Activated naive CD4-positive, alpha-beta T cell treated with anti-CD3 and anti-CD28 coated beads, Interleukin-2, amount 10 ng/mL, durations not matched to agents 7 days and 5 days (primary cell): ENCODE results near the gene C12orf60.

Experiments used
- CTCF ChIA-PET: fragments of 350-600 bp; sonication (Branson Sonifier 250); formaldehyde crosslinking; loops from one replicate; lab custom pipeline; 2021; ENCODE audit warnings: antibody characterized with exemption; lab: Charles Lee
- DNase-seq: peaks from one replicate; pipeline ENCODE4 v3.0.0-alpha.2; 2020
- H3K27ac Mint-ChIP-seq: one replicate; pipeline ENCODE4 v1.8.0; 2021; ENCODE audit warnings: mild to moderate bottlenecking, moderate library complexity, mixed read lengths
- H3K27me3 Mint-ChIP-seq: one replicate; pipeline ENCODE4 v1.8.0; 2021; ENCODE audit warnings: mild to moderate bottlenecking, mixed read lengths
- H3K36me3 Mint-ChIP-seq: one replicate; pipeline ENCODE4 v1.8.0; 2021; ENCODE audit warnings: mixed read lengths
- H3K4me1 Mint-ChIP-seq: one replicate; pipeline ENCODE4 v1.8.0; 2021; ENCODE audit warnings: mixed read lengths
- H3K4me3 Mint-ChIP-seq: one replicate; pipeline ENCODE4 v1.8.0; 2021; ENCODE audit warnings: mild to moderate bottlenecking, moderate library complexity, mixed read lengths
- H3K9me3 Mint-ChIP-seq: one replicate; pipeline ENCODE4 v1.8.0; 2021; ENCODE audit warnings: mixed read lengths

The C12orf60 gene

DNA sequence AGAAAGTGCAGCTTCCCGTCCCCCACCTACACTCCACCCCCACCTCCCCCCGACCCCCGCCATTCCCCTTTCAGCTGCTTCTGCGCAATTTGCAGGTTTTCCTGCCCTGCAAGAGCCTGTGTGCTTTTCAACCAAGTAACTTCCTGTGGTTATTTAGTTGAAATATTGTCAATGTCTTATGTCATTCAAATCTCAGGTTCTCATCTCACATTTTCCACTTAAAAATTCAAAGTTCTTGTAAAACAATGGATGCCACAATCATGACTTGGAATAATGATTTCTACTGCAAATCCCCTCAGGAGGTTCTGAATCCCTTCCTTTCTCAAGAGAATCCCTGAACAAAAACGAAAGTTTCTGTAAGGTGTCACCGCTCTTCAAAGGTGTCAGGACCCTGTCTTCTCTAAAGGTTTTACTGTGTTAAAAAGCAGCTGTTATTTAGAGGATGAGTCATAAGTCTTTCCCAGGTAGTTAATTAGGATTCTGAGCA, 31.8 kb upstream of the C12orf60 start:
- peaks cover 50% of the 10 kb centered on the region for H3K36me3 Mint-ChIP-seq
- peak overlapping the region; percentile 100 for H3K27ac Mint-ChIP-seq
- CTCF ChIA-PET, result interaction anchor here (0.6 to 0.9 kb wide), 2 partner anchors 55 to 182 kb away, joined by 3 to 4 read pairs; no protein-coding TSS in a partner anchor
- peaks cover 3% of the 10 kb centered on the region for H3K9me3 Mint-ChIP-seq
- peak; percentile 58 for DNase-seq
- peaks cover 7% of the 10 kb centered on the region for H3K27me3 Mint-ChIP-seq
- H3K4me3 Mint-ChIP-seq, result peak overlapping the region; percentile 99
- peaks cover 61% of the 10 kb centered on the region for H3K4me1 Mint-ChIP-seq

DNA sequence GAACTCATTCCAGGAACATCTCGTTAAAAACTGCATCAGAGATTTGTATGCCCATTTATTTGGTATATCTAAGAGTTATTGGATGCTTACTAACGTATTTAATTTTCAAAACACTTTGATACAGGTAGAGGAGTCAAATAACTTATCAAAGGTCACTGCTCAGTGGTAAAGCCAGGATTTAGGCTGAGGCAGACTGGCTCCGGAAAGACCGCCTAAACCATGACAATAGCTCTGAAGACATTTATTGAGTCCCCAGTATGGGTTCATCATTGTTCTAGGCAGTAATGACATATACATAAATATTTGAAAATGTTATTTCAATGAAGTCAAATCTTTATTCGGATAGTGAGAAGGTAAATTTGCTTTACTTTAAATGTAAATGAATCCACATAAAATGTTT, 30.5 kb upstream of the C12orf60 start:
- Mint-ChIP-seq H3K27ac (peak overlapping the region; percentile 93), H3K27me3 (peaks cover 8% of the 10 kb centered on the region), H3K9me3 (no peaks in the 10 kb centered on the region), H3K36me3 (peaks cover 38% of the 10 kb centered on the region), H3K4me3 (peak overlapping the region; percentile 97), H3K4me1 (peaks cover 57% of the 10 kb centered on the region)
- no peak for DNase-seq
- CTCF ChIA-PET, result no interaction called here

DNA sequence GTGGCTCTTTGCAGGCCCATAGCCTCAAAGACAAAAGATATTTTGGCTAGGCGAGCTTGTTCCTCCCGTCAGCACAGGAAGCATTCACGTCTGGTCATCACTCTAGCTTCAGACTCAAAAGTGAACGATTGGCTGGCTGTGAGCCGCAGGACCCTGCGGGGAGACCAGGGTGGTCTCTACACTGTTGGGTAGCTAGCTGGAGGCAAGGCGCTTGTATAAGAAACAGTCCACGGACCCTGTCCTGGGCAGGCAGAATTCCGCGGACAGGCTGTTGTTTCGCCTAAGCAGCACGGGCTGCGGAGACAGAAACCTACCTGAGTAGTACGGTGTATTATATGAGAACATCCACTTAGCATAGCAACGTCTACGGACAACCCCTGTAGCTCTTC, 29.8 kb upstream of the C12orf60 start:
- Mint-ChIP-seq H3K4me3 (peak overlapping the region; percentile 97), H3K9me3 (no peaks in the 10 kb centered on the region), H3K27me3 (peaks cover 13% of the 10 kb centered on the region), H3K36me3 (peaks cover 36% of the 10 kb centered on the region), H3K4me1 (peaks cover 55% of the 10 kb centered on the region), H3K27ac (peak overlapping the region; percentile 93)
- no peak for DNase-seq
- CTCF ChIA-PET, result interaction anchor here (2.1 kb wide), 1 partner anchor 222 kb away, joined by 8 read pairs; no protein-coding TSS in a partner anchor

DNA sequence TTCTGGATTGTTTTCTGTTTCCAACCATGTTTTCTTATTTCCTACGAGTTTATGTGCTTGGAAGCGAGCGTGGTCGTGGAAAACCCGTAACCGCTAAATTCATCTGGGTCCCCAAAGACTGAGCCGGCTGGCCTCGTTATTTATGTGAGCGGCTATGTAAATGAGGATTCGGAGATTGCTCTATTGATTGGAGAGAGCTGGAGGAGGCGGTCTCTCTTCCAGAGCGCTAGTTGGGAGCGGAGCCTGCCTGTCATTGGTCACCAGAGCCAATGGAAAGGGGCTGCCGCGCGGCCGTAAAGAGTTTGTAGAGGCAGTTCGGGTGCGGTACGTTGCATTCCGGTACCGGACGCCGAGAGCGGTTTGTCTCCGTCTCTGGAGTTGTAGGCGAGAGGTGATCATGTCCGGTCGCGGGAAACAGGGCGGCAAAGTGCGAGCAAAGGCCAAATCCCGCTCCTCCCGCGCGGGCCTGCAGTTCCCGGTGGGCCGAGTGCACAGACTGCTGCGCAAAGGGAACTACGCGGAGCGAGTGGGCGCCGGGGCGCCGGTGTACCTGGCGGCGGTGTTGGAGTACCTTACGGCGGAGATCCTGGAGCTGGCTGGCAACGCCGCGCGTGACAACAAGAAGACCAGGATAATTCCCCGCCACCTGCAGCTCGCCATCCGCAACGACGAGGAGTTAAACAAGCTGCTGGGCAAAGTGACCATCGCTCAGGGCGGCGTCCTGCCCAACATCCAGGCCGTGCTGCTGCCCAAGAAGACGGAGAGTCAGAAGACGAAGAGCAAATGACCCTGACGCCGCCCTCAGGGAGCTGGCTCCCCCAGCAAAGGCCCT, 29.2 kb upstream of the C12orf60 start:
- Mint-ChIP-seq H3K4me1 (peaks cover 52% of the 10 kb centered on the region), H3K27ac (peak overlapping the region; percentile 93), H3K27me3 (peaks cover 13% of the 10 kb centered on the region), H3K9me3 (no peaks in the 10 kb centered on the region), H3K36me3 (peaks cover 31% of the 10 kb centered on the region), H3K4me3 (peak overlapping the region; percentile 97)
- CTCF ChIA-PET, result interaction anchor here (0.9 to 2.1 kb wide), 2 partner anchors 50 to 221 kb away, joined by 3 to 8 read pairs; no protein-coding TSS in a partner anchor
- peak; percentile 96 for DNase-seq

DNA sequence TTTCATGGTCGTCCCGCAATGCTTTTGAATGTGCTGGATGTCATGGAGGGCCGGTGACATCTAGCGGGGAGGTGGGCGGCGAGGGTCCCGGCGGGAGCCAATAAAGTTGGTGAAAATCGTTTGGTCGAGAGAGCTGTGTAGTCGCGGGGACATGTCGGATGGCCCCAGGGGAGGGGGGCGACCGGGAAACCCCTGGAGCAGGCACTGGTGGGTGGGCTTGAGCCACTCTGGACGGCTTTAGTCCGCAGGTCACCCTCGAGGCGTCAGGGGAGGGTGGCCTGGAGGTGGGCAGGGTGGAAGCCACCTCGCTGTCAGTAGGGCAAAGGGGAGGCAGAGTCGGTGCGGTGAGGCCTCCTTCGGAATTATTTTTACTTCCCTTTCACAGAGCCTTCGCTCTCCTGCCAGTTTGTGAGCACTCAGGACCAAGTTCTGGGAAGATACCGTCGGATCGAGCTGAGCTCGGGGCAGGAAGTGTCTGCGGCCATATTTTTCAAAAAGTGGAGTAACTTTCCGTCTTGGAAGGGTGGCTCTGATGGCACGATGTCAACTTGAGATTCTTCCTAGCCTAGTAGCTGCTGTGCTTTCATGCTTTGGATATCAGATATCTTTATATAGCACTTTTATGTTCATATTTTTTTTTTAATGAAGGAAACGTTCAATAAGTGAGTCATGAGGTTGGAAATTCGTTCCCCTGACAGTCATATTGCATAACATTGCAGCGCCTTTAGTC, 28.4 kb upstream of the C12orf60 start:
- H3K27me3 Mint-ChIP-seq, result peaks cover 13% of the 10 kb centered on the region
- DNase-seq, result peak; percentile 47
- CTCF ChIA-PET, result interaction anchor here (0.9 to 2.1 kb wide), 4 partner anchors 25 to 220 kb away, joined by 3 to 8 read pairs (median 3); no protein-coding TSS in a partner anchor
- no peaks in the 10 kb centered on the region for H3K9me3 Mint-ChIP-seq
- H3K4me1 Mint-ChIP-seq, result peaks cover 52% of the 10 kb centered on the region
- peaks cover 23% of the 10 kb centered on the region for H3K36me3 Mint-ChIP-seq
- peak overlapping the region; percentile 93 for H3K27ac Mint-ChIP-seq
- peak overlapping the region; percentile 97 for H3K4me3 Mint-ChIP-seq

DNA sequence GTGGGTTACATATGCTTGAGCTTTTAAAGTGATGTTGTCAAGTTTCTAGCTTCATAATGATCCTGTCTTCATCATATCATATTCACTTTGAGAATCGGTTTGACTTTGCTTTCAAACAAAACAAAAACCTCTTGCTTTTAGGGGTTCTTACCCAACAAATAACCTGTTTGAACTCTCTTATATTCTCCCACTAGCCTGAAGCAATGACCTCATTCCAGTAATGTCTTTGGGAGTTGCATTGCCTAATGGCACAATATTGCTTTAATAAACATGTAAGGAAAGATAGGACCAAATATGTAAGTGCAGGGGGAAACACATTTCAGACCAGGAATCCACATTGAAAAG, 27.9 kb upstream of the C12orf60 start:
- Mint-ChIP-seq H3K27me3 (peaks cover 13% of the 10 kb centered on the region), H3K36me3 (peaks cover 20% of the 10 kb centered on the region), H3K27ac (peak overlapping the region; percentile 93), H3K4me1 (peaks cover 56% of the 10 kb centered on the region), H3K4me3 (peak overlapping the region; percentile 97), H3K9me3 (no peaks in the 10 kb centered on the region)
- CTCF ChIA-PET, result interaction anchor here (0.6 to 2.1 kb wide), 5 partner anchors 14 to 220 kb away, joined by 3 to 8 read pairs (median 3); no protein-coding TSS in a partner anchor
- DNase-seq, result no peak

DNA sequence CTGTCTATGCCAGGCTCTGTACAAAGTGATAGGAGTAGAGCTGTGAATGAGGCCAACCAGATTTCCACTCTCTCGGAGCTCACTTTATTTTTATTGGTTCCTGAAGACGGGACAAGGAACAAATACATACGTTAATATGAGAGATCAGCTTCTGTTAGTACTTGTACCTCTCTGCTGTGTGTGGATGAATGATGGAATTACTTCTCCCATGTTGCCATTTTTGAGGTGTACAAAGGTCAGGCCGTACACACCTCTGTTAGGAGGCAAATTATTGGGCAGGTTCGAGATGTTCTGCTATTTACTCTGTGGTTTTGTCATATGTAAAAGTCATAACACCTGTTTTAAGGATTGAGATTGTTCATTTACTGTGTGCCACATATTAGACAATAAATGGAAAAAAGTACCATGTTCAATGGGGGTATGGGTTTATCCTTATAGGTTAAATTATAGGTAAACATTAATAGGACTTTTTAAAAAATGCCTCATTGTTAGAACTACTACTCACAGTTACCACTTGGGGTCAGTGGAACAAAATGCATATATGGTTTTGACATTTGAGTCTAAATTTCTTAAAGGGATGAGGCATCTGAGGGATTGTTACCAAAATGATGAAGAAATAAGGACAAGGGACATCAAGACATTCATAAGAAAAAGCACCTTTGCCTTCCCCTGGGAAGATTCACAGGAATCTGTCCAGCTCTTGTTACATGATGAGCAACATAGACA, 27.1 kb upstream of the C12orf60 start:
- H3K4me1 Mint-ChIP-seq, result peaks cover 61% of the 10 kb centered on the region
- H3K9me3 Mint-ChIP-seq, result no peaks in the 10 kb centered on the region
- H3K27ac Mint-ChIP-seq, result peak overlapping the region; percentile 35
- peak overlapping the region; percentile 97 for H3K4me3 Mint-ChIP-seq
- no peak for DNase-seq
- peaks cover 8% of the 10 kb centered on the region for H3K27me3 Mint-ChIP-seq
- CTCF ChIA-PET, result interaction anchor here (0.6 to 1.4 kb wide), 4 partner anchors 13 to 34 kb away, joined by 3 to 5 read pairs (median 4); partner anchors contain the start of gene C12orf60
- peaks cover 17% of the 10 kb centered on the region for H3K36me3 Mint-ChIP-seq

DNA sequence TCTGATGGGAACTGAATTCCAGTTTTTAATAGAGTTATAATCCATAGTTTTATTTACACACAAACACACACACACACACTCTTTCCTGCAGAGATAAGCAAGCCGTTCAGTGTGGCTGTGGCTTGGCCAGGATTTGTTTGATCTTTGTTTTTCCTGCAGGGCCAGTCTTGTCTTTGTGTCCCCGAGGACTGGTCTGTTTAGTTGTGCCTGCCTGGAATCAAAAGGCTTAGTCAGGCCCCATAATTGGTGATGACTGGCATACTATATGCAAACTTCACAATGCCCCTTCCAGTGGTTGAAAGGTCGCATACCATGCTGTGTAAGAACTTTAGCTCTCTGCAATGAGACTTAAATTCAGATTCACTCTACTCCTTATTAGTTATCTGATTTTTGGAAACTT, 26.2 kb upstream of the C12orf60 start:
- CTCF ChIA-PET, result interaction anchor here (1.0 kb wide), 2 partner anchors 23 to 26 kb away, joined by 4 read pairs; partner anchors contain the start of gene C12orf60
- H3K27ac Mint-ChIP-seq, result no peak overlapping the region
- H3K4me1 Mint-ChIP-seq, result peaks cover 54% of the 10 kb centered on the region
- H3K9me3 Mint-ChIP-seq, result no peaks in the 10 kb centered on the region
- H3K36me3 Mint-ChIP-seq, result peaks cover 17% of the 10 kb centered on the region
- no peak overlapping the region for H3K4me3 Mint-ChIP-seq
- peaks cover 8% of the 10 kb centered on the region for H3K27me3 Mint-ChIP-seq
- DNase-seq, result no peak

DNA sequence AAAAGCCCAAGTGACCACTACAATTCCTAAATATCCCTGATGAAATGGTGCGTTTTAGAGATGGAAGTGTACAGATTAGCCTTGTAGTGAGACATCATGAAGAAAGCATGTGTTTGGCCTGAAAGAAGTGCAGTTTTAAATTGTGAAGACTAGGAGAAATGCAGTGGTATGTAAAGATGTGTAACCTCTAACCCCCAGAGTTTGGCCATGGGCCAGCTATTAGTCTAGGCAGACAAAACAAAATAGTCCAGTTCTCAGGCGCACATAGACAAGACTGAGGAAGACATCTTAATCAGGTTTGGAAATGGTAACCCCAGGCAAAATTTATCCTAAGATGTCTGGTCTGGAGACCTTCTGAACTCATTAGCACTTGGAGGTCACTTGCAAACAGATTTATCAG, 23.6 kb upstream of the C12orf60 start:
- Mint-ChIP-seq H3K27me3 (peaks cover 5% of the 10 kb centered on the region), H3K27ac (no peak overlapping the region), H3K4me3 (no peak overlapping the region), H3K4me1 (peaks cover 39% of the 10 kb centered on the region), H3K9me3 (no peaks in the 10 kb centered on the region), H3K36me3 (peaks cover 22% of the 10 kb centered on the region)
- CTCF ChIA-PET, result interaction anchor here (0.9 to 1.4 kb wide), 2 partner anchors 10 to 441 kb away, joined by 3 read pairs; partner anchors contain the start of gene RERG
- no peak for DNase-seq

DNA sequence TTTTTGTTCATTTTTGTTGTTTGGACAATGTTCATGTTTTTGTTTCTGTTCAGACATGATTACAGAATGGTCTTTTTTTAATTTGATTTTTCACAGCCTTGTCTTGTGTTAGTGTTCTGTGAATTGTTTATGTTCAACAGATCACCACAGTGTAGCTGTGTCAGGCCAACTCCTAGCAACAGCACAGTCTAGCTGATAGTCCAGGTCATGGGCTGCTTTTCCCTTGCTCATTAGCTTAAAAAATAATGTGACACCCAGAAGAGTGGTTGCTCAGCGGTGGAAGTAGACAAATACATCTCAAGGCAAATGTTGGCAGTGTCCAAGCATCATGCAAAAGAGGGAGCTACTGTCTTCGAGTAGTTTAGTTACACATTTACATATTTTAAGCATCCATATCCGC, 22.6 kb upstream of the C12orf60 start:
- no peak overlapping the region for H3K27ac Mint-ChIP-seq
- peaks cover 33% of the 10 kb centered on the region for H3K4me1 Mint-ChIP-seq
- H3K36me3 Mint-ChIP-seq, result peaks cover 22% of the 10 kb centered on the region
- CTCF ChIA-PET, result interaction anchor here (0.6 to 1.4 kb wide), 4 partner anchors 9 to 523 kb away, joined by 3 to 4 read pairs (median 4); partner anchors contain the start of genes C12orf60, RERG and WBP11
- H3K4me3 Mint-ChIP-seq, result no peak overlapping the region
- H3K9me3 Mint-ChIP-seq, result no peaks in the 10 kb centered on the region
- peaks cover 5% of the 10 kb centered on the region for H3K27me3 Mint-ChIP-seq
- DNase-seq, result no peak

DNA sequence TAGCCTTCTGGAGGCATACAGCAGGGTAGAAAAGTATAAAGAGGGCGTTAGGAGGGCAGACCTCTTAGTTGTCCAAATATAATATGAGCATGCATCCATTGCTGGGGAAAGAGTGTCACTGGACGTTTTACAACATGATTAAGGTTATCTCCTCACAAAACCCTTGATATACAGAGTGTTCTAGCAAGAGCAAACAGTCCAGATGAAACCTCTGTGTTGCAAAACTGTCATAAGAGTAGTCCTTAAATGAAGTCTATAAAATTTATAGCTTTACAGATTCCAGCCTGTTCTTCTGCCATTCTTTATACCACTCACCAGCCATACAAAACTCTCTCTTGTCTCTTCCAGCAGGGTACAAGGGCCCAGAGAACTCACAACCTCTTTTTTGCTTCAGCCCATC, 21.9 kb upstream of the C12orf60 start:
- Mint-ChIP-seq H3K27me3 (peaks cover 5% of the 10 kb centered on the region), H3K4me3 (no peak overlapping the region)
- CTCF ChIA-PET, result interaction anchor here (1.0 to 1.2 kb wide), 2 partner anchors 12 to 22 kb away, joined by 3 to 4 read pairs; partner anchors contain the start of genes C12orf60 and WBP11

DNA sequence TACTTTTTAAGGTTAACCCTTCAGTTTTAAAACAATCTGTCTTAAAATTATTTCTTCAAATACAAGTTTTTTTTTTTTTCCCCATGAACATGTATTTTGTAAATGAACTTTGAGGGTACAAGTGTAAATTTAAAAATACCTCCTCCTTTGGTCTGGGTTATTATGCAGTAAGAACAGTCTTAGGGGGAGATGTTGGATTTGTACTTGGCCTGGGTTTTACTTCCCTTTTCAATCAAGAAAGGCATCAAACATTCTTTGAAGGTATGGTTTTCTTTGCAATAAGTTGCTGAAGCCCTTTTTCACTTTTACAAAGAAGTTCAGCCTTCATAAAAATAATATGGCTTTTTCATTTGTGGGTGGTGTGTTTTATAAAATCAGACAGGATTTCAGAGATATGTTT, 20.7 kb upstream of the C12orf60 start:
- Mint-ChIP-seq H3K4me1 (peaks cover 17% of the 10 kb centered on the region), H3K4me3 (no peak overlapping the region), H3K36me3 (peaks cover 29% of the 10 kb centered on the region), H3K27ac (no peak overlapping the region), H3K27me3 (peaks cover 5% of the 10 kb centered on the region), H3K9me3 (no peaks in the 10 kb centered on the region)
- CTCF ChIA-PET, result no interaction called here
- DNase-seq, result no peak

More for the DNA sequence above, 21.9 kb upstream of the C12orf60 start:
- Mint-ChIP-seq H3K4me1 (peaks cover 26% of the 10 kb centered on the region), H3K36me3 (peaks cover 19% of the 10 kb centered on the region), H3K27ac (no peak overlapping the region), H3K9me3 (no peaks in the 10 kb centered on the region)
- DNase-seq, result no peak

DNA sequence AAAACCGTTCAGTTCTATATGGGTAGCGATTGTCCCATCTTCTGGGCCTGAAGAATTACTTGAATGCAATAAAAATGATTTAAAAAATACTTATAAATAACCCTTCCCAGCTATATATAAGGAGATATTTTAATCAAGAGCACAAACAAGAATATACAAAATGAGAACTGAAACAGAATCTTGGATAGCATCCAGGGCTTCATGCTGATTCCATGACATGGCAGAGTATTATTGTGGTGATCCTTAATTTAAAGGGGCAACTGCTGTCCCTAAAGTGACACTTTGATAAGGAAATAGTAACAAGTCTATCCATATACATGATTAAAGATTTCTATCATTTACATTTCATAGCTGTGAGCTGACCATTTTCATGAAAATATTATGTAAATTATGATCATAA, 19.0 kb upstream of the C12orf60 start:
- Mint-ChIP-seq H3K27me3 (no peaks in the 10 kb centered on the region), H3K4me1 (peaks cover 12% of the 10 kb centered on the region), H3K9me3 (no peaks in the 10 kb centered on the region), H3K36me3 (peaks cover 42% of the 10 kb centered on the region), H3K27ac (no peak overlapping the region), H3K4me3 (no peak overlapping the region)
- DNase-seq, result no peak
- CTCF ChIA-PET, result interaction anchor here (0.6 to 1.4 kb wide), 3 partner anchors 9 to 43 kb away, joined by 3 to 4 read pairs (median 4); no protein-coding TSS in a partner anchor
